ENCODE results near the gene ECE1.

ECE1 gene

DNA sequence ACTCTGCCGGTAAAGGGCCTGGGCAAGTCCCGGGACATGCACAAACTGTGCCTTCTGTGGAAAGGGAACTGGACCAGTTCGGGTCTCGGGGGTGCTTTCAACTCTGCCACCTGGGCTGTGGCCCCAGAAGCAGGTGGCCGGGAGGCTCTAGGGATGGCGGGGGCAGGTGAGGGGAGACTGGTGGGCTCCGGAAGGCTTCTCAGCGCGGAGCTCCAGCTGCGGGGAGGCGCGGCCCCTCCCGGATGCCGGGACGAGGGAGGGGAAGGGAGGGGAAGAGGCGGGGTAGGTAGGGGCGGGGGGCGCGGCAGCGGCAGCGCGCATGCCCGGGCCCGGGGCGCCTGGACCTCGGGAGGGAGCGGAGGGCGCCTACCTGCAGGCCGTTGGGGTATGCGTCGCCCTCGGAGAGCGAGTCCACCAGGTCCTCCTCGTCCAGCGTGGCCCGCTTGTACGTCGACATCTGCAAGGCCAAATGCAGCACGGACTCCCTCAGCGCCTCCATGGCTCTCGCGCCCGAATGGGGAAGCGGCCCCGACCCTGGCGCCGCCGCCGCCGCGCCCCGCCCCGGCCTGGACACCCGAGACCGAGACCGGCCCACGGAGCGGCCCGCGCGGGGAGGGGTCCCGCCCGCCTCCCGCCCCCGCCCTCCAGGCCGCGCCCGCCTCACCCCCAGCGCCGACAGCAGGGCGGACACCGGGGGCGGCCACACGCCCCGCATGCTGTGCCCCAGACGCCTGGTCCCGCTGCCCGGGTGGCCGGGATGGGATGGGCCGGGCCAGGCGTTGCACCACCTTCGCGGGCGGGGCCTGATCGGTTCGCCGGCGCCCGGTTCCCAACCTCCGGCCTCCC, at the start of gene ECE1:
TSS of gene ECE1 (minus strand) at position 764 of the 846 bp plus-strand sequence. CDS start at position 715, 49 bp downstream.
- no peak for DNase-seq

DNA sequence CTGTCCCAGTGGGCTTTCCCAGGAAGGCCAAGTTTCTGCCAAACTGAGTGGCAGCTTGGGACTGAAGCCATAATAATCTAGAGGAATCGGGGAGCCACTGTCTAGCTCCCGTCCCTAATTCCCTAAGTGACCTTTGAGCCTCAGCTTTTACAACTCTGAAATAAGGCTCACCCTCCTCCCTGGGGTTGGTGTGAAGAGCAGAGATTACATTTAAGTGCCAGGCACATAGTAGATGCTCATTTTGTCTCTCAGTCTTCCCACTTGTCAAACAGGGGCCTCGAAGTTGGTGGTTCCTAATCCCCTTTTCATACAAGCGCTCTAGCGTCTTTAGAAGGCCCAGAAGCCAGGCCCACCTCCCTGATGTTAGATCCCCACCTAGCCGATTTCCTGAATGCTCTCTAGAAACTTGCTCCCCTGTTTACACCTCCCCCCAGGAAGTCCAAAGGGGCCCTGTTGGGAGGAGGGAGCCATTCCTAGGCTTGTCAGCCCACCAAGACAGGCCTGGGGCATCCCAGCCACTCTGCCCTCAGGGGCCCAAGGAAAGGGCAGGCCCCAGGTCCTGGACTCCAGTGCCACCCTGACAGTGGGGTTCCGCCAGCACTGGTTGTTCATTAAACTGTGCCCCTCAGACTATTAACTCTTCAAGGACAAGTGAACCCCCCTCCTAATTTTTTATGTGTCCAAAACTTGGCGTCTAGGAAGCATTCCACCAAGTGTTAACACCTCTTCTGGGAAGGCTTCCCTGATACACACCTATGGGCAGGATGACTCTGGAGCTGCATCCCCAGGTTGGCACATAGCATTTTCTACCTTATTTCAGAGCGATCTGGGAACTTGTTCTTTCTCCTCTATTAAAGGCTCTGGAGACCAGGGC, 49.3 kb upstream of the ECE1 start:
- DNase-seq: no peak

DNA sequence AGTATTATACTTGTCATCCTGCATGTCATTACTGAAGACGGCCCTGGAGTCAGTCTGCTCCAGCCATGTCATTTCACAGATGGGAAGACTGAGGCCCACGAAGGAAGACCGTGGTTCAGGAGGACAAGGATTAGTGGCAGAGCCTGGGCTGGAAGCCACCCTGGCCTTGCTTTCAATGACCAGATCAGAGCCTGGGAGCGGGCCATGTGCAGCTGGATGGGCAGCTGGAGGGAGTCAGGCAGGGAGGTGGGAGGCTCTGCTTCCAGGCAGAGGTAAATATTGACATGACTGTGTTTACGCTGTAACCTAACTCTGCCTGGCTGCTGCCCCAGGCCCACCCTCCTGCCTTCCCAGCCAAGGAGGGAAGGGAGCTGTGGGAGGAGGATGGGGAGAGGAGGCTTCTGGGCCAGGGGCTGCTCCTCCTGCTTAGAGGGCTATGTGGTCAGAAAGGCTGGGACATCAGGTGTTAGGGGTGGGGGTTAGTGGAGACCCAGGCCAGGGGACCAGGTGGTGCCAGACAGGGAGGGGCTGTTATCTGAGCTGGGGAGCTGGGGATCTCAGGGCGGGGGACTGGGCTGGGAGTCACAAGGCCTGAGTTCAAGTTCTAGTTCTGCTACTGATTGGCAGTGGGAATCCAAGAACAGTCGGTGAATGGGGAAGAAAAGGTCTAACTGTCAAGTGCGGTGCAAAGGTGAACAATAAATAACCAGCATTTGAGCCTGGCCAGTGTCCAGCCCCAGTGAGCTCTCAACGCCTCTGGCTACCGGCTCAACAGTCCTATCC, 48.5 kb upstream of the ECE1 start:
- no peak for DNase-seq

DNA sequence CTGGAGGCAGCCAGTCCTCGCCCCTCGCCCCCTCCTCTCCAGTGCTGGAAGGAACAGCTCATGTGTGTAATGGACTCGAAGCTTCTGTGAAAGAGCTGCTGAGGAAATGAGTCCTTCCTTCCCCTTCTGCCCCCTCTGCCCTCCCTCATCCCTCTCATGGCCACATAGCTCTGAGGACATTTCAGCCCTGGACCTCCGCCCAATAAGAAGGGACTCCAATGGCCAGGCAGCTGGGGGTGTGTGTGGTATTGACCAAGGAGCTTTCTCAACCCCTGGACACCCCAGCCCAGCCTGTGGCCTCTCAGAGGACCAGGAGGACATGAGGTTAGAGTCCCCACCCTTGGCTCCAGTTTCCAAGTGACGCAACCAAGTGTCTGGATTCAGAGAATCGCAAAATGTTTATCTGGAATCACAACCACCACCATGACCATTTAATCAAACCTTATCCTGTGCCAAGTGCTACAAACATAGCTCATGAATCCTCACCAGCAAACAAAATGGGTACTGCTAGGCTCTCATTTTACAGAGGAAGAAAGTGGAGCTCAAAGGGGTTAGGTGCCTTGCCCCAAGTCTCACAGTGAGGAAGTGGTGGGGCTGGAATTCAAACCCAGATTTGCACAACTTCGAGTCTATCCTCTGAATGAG, 47.8 kb upstream of the ECE1 start:
- no peak for DNase-seq

DNA sequence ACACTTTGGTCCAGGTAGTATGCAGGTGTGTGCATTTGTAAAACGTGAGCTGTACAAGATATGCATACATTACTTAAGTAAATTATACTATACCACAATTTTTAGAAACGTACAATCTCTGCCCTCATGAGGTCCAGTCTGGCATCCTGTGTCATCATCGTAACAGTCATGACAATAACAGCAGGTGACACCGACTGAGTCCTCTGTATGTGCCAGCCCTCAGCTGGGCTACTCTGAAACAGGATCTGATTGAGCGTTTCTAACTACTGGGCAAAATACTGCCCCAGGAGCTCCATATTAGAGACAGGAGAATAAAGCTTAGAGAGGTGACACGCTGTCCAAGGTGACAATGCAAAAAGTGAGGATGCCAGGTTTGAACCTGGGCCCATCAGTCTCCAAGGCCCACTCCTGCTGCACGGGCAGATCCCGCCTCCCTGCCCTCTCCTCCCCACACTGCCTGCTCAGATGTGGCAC, 47.2 kb upstream of the ECE1 start:
- no peak for DNase-seq

DNA sequence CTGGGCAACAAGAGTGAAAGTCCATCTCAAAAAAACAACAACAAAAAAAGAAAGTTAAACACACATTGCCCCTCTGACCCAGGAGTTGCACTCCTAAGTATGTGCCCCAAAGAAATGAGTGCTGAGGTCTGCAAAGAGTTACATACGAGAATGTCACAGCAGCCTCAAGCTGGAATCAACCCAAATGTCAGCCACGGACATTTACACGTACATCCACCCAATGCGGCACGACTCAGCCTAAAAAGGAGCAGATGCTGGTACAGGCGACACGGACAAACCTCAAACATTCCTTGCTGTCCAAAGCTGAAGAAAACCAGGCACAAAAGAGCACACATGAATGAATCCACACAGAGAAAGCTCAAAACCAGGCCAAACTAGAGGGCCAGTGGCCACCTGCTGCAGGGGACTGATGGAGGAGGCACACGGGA, 46.8 kb upstream of the ECE1 start:
- DNase-seq: no peak

DNA sequence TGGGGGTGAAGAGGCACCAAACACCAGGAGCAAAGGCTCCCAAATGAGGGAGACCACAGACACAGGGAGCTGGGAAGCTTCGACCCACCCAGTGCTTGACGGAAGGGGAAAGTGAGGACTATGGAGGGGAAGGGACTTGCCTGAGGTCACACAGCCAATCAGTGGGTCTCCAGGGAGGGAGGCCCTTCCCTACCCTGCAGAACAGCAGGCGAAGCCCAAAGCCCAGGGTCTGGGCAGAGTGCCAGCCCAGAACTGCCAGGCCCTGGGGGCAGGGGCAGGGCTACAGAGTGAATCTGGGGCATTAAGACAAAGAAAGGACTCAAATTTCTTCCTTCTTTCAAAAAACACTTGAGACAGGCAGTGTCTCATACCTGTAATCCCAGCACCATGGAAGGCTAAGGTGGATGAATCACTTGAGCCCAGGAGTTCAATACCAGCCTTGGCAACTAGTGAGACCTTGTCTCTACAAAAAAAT, 45.5 kb upstream of the ECE1 start:
- DNase-seq: no peak

DNA sequence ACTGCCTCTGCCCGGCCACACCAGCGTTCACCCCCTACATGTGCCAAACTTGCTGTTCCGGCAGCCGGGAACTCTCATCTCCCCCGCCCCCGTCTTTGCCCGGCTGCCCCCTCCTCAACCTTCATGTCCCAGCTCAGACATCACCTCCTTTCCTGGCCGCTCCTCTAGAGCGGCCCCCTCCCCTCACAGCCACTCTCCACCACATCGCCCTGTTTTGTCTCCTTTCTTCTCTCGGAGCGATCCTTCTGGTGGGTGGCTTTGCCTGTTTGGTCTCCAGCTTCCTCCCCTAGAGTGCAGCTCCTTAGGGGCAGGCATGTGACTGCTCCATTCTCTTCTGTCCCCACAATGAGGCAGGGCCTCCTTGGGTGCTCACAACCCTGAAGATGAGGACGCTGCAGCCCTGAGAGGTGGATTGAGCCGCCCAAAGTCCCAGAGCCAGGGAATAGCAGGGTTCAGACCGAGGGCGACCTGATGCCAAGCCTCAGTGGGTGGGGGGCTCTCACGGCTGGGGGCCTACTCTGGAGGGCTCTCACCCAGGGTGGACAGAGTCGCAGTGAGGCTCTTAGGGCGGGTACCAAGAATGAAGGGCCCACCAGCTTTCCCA, 44.9 kb upstream of the ECE1 start:
- DNase-seq: no peak

DNA sequence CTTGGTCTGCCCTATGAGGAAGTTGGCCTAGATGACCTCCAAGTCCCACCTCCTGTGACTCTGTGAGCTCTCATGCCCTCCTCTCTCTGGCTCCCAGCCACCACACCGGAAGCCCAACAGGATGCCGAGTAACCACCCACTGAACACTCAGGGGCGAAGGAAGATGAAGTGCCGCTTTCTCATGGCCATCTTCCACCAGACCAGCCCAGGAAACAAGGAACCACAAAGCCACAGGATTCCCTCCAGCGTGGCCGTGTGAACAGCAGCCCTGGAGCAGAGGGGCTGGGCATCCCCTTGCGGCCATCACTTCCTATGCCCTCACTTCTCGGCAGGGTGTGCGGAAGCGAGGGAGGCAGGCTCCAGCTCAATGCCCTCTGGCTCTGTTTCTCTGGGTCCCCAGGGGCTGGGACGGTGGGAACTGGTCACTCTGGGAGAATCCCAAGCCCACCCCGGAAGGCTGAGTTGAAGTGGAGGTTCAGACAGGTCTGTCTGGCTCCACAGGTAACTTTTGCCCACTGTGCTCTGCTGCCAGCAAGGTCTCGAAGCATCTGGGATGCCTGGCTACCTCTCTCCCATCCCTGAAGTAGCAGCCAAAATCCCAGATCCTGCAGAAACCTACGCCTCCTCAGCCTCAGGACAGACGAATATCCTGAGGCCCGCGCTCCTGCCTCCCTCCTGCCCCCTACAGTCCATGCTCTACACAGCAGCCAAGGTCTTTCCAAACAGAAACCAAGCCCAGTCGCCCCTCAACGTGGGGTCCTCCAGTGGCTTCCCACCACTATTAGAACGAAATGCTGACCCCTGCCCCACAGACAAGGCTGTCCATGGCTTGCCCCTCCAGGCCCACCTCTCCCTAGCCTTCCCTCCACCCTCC, 44.2 kb upstream of the ECE1 start:
- DNase-seq: no peak

DNA sequence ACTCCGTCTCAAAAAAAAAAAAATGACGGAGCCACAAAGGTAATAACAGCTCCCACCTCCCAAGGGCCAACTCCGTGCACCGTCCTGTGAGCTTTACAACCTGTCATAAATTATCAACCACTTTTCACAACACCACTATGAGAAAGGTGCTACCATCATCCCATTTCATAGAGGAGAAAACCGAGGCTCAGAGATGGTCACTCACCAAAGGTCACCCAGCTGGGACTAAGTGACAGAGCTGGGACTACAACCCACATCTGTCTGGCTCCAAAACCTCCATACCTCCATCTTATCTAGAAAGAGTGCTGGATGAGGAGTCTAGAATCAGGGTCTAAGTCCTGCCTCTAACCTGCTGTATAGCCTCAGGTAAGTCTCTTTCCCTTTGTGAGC, 43.6 kb upstream of the ECE1 start:
- no peak for DNase-seq

DNA sequence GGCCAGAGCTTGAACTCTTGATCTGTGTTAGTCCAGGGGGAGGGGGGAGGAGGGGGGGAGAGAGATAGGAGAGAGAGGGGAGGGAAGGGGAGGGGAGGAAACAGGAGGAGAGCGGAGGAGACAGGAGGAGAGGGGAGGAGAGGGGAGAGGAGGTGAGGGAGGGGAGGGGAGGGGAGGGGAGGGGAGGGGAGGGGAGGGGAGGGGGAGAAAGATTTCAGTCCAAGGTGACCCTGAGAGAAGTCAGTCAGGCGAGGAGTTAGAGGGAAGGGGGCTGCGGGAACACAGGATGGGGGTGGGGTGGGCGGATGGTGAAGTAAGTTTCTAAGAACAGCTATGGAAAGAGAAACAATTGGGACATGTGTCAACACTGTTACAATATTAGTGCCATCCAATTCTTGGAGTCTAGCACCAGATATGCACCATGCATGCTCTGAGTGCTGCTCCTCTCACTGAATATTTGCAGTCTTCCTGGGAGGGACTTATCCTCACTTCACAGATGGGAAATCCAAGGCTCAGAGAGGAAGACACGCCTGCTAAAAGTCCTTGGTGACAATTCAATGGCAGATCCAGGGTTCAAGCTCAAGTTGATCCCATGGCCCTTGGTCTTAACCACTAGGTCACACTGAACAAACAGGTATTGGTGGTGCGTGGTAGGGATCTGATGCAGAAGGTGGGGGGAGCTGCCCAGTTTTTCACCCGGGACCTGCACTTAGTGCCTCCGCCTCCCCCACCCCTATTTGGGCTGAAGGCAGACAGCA, 42.5 kb upstream of the ECE1 start:
- DNase-seq: no peak

DNA sequence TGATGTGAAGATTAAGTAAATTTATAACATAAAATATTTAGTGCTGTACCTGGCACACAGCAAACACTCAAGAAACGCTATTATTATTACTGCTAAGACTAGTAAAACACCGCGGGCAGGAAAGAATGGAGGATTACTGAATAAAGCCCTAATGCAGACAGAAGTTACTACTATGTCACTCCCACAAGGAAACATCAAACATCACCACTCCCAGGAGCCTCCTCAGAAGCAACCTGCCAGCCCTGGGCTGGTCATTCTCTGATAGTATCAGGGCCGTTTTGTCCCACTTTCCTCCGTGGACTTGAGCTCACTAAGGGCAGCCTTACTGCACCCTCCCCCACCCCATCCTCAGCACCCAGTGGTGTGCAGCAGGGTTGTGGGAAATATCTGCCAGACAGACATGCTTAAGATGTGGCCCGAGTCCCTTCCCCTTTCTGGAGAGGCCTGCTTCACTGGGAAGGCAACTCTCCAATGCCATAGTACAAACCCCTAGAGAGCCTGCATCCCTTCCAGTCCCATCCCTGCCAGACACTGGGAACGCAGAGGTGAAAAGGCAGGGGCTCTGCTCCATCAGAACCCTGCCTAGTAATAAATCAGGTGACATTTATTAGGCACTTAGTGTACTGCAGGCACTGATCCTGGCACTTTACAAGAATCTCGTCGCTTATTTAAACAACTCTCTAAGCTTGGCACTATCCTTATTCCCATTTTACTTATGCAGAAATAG, 41.7 kb upstream of the ECE1 start:
- no peak for DNase-seq

DNA sequence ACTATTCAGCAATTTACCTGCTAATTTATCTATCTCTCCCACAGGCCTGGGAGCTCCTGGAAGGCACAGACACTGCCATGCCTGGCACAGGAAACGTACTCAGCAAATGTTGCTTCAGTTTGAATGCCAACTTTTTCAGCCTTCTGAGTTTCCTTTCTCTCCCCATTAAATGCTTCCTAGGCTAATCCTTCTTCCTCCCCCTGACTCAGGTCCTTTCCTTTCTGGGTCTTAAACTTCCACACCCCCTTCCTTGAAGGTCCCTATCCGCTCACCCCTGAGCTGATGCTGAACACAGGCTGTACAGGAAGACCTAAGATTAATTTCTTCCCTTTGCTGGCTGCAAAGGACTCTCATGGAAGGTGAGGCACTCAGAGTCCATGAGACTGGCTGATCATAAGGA, 40.3 kb upstream of the ECE1 start:
- DNase-seq: no peak

DNA sequence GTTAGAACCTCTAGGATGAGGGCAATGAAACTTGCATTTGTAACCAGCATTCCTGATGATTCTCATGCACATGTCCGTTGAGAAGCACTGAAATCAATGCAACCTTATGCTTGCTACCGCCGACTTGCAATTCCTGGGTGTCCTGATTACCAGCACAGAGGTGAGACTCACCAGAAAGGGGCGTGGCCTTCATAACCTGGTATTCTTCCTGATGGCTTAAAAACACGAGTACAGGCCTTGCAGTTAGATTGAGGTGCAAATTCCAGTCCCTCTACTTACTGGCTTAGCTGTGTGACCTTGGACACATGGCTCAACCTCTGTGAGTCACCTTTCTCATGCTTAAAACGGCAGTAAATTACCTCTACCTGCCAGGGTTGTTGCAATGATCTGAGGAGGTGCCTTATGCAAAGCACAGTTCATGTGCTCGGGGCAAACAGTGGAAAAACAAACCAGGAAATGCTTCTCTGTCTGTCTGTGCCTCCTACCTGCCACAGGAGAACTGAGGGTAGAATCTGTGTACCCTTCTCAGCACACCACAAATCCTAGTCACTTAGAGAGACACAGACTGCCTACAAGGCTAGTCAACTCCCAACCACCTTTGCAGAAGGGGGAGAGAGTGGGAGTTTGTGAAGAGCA, 39.1 kb upstream of the ECE1 start:
- DNase-seq: no peak

DNA sequence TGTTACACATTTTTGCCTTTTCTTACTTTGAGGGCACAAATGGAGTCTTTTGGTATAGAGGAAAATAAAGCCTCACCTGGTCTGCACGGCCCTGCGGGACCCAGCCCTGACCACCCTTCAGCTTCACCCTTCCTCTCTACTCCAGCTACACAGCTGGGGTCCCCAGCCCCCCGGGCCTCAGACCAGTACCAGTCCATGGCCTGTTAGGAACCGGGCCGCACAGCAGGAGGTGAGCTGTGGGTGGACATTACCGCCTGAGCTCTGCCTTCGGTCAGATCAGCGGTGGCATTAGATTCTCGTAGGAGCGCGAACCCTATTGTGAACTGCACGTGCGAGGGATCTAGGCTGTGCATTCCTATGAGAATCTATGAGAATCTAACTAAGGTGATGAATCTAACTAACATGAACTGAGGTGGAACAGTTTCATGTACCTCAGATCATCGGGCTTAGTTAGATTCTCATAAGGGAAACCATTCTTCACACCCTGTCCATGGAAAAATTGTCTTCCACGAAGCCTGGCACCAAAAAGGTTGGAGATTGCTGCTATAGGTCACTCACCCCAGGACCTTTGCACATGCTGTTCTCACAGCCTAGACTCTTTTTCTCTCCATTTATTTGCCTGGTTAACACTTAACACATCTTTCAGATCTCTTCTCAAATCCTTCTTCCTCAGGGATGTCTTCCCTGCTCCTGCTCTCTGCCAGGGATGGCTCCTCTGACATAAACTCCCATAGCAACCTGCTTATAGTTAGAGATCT, 37.5 kb upstream of the ECE1 start:
- no peak for DNase-seq

DNA sequence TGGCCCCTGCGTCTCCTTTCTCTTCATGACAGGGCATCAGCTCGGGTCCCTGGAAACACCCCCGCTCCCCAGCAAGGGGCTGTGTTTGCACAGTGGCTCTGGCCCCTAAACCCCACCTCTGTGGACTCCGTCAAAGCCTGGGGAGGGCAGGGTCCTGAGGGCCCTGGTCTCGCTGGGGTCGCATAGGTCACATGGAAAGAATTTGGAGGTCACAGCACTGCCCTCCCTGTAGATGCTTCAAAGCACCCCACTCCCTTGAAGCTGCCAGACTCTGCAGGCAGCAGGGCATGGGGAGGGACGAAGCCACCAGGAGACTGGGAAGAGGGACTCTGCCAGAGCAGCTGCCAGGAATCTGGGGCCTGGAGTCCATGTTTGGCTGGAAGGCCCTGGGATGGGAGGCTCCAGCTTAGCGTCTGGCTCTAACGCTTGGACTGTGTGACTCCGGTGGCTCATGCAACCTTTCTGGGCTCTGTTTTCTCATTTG, 36.6 kb upstream of the ECE1 start:
- no peak for DNase-seq

DNA sequence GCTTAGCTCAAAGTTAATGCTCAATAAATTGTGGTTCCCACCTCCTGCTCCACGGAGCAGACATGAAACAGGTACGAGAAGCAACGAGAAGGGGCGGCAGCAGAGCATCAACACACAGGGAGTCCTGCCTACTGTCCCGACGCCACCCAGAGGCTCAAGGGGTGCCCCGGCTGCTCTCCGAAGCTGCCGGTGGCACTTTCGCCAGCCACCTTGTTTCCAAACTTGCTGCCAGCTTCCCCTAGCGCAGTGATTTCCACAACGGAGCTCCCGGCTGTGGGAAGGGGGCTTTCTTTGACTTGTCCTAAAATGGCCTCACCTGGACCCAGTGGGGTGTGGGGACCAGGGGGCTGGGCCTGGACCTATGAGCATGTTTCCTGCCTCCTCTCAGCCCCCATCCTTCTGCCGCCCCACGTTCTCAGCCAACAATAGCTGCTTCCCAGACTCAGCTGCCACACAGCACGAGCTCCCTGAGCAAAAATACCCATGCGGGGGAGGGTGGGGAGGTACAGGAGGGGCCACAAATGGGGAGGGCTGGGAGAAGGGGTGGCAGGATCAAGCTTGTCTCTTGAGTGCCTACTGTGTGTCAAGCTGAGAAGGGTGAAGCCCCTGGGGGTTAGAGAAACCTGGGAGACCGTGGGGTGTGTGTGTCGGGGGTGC, 35.6 kb upstream of the ECE1 start:
- no peak for DNase-seq

Measured in SIG-M5 (cell line).